Kidney capillary endothelial cell (primary cell): ENCODE data around the gene ZFYVE28.

Source experiments
- DNase-seq: peaks from one replicate; pipeline ENCODE4 v3.0.0-alpha.2; 2018; ENCODE audit warnings: low spot score

ZFYVE28 gene

DNA sequence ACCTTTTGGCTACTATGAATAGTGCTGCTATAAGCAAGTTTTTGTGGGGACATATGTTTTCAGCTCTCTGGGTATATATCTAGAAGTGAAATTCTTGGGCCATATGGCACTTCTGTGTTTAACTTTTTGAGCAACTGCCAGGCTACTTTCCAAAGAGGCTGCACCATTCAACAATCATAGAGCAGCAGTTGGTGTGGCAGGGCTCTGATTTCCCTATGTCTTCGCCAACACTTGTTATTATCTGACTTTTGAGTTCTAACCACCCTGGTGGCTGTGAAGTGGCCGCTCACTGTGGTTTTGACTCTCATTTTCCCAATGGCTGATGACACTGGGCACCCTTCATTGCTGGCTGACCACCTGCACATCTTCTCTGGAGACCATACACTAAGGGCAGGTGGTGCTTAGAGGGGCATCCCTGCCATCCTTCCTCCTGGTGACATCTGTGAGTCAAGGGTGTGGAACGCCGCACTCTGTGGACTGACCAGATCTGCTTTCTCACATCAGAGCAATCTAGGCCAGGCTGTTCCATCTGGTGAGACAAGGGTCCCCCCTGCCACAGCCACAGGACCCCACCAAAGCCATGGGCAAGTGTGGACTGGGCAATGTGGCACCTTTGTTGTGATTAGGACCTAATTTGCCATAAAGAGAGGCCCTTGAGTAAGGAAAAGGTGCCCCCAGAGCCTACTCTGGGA lies 49.6 kb downstream of the ZFYVE28 start:
- DNase-seq, result no peak

DNA sequence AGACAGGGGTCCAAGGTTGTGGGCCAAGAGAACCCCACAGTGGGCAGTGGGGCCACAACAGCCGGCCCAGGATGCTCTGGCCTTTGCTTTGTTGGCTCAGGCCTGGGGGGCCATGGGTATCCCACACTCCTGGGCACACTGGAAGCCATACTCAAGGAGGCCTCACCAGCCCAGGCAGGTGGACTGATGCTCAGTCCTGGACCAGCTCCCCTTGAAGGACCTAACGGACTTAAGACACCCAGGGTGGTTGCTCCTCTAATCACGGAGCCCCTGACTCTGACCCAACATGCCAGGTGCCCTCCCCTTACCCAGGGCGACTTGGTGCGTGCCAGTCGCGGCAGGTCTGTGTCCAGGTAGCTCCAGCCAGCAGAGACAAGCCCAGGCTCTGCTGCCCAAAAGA lies 50.8 kb downstream of the ZFYVE28 start:
- no peak for DNase-seq

DNA sequence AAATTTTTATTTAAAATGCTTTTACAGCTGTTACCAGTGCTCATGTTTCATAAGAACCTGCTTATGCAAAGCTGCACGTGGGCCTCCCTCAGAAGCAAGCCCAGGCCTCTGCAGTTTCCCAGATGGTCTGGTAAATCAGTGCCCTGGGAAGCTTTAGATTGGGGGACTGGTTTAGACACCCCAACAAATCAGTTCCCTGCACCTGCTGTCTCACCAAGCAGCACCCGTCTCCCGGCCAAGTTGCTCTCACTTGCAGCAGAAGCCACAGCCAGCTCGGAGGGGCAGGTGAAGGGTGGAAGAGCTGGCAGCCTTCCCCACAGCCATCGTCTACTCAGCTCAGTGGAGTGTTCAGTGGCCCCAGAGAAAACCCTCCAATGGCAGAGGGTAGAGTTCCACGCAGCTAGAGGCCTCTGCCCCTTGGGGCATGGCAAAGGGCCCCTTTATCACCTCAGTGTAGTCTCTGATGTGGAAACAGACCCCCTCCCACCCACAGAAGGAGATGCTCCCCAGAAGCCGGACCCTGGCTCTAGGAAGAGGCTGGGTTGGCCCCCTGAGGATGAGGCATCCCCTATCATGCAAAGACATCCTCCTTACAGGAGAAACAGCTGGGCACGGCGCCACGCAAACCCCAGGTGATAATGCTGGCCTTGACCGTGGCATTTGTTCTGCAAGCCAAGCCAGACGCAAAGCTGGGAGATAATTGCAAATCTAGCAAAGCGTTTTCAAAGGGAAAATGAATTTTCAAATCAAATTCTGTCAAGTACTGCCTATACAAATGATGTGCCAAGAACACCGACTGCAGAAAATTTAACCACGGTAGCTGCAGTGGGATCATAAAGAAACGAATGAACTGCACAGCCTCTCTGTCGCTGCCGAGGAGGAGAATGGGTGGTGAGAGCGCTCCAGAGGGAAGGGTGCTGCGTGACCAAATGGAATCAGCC lies 51.9 kb downstream of the ZFYVE28 start:
- no peak for DNase-seq

DNA sequence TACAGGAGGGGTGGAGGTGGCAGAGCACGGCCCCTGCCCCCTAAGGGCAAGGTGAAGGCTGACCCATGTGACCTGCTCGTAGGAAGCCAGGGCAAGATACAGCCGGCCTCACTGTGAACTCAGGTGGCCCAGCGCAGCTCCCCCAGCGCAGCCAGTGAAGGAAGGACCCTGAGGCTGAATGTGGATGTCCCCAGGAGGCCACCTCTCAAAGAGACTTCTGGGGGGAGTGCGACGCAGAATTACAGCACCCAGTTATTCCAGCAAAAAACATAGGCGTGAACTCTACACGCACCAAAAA lies 52.6 kb downstream of the ZFYVE28 start:
- no peak for DNase-seq

DNA sequence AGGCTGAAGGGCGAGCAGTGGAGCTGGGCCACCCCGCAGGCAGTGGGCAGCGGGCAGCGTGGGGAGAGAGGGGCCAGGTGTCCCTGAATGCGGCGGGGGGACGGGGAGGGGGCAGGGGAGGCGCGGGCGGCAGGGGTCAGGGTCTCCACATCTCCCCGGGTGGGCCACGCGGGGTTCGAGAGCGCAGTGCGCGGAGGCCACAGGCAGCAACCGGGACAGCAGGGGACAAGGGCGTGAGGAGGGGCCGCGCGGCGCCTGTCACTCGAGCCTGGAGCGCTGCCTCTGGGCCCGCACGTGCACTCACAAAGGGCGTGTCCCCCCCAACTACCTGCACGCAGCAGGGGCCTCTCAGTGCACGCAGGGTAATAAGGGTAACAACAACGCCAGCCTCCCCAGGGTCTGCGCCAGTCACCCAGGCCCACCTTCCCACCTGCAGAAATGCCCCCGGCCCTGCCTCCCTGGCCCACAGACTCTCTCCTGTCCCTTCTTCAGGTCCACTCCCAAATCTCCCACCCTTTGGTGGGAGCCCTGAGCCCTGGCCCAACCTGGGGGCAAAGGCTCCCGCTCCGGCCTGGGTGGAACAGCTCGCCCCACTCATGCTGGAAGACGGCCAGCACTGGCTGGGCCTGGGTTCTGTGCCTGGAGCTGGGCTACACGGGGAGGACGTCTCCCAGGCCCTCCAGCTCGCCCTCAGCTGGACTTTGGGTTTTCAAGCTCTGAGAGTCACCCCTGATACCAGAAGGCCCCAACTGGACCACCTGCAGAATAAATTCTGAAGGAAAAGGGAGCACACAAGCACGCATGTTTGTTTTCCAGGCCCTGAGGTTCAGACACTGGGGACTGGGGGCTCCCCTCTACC lies 53.2 kb downstream of the ZFYVE28 start:
- DNase-seq, result no peak

DNA sequence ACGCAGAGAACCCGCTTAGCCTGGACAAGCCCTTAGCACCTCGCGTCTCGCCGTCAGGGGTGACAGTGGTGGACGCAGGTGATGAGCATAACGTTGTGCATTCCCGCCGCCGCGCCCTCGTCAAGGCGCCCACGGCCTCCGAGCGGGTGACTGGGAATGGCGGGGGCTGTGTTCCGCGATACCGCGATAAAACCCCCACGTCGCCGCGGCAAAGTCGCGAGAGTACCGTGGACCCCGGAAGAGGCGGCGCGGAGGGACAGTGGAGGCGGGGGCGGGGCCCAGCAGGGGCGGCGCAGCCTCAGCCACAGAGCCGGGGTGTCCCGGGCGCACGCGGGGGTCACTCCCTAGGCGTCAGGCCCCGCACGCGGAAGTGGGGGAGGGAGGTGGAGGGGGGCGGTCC lies 53.8 kb downstream of the ZFYVE28 start:
- no peak for DNase-seq

DNA sequence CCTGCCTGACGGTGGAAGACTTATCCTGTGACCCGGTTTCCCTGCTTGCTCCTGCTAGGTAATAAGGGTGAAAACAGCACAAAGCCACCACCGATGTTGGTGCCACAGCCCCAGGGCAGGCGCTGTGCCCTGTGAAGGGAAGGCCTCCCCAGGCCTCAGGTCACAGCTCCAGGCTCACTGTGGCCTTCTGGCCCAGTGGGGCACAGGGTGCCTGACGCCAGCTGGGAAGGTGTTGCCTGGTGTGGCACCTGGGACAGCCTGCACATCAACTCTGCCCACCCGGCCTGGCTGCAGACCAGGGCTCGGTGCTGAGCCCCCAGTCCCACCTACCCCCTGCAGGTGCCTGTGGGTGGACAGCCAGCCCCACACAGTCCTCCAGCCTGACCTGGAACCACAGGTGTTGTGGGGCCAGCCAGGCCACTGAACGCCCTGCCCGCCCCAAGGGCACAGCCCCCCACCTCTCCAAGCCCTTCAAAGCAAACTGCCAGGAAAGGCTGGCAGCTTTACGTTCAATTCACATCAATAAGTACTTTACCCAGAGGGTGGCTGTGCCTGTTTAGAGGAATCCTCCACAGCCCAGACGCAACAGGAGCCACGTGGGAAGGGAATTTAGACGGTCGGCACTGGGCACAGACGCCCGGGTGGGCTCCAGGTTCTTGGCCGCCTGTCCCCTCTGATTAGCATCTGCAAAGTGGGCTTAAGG lies 54.3 kb downstream of the ZFYVE28 start:
- DNase-seq, result no peak

DNA sequence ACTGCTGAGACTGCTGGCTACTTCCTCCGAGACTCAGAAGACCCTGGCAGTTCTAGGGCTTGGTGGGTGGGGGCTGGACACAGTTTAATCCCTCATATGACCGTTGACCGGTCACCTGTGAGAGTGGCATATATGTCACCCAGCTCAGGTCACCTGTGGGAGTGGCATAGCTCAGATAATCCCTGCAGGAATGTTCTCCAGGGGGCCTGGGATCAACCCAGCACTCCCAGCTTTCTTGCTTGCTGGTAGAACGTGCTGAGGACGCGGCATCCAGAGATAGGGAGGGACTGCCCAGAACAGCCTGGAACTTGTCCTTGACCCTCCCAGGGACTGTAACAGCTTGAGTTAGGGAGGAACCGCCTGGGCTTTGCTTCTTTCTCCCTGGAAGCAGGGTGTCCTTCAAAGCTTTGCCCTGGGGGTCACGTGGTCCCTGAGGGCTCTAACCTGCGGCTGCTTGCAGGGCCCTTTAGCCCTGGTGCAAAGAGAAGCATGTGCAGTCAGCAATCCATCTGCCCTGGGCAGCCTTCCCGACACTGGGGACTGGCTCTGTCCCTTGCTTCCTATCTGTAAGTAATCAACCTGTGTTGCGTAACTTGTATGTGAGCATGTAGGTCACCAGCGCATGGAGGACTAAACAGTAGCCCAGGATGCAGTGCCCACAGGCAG lies 55.3 kb downstream of the ZFYVE28 start:
- no peak for DNase-seq

DNA sequence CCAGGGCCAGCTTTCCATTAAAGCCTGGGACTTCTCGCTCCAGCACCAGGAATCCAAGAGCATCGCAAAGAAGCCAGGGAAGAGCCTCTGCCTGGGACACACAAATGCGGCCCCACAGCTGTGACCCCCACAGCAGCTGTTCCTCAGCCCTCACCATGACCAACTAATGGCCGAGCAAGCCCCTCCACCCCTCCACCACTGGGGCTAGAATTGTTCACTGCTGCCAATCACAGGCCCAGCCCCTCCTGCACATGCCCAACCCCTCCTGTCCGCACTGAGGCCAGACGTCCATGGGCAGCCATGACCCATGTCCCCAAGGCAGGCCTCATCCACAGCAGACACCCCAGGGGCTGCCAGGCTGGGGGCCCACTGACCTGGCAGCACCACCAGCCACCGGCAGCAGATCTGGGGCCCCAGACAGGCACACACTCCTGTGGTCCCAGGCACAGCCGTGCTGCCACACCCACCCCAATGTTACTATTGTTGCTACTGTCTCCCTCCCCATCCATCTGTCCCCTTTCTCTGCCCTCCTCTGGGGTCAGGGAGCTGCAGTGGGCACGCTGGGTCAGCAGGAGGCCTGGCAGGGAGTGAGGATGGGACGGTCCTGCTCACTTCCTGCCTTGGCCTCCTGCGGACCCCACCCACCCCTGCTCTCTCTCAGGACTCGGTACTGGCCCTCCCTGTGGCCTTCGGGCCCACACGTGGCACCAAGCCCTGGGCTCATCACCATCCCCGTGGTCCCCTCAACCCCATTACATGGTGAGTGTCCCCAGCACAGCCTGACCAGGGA lies 56.0 kb downstream of the ZFYVE28 start:
- DNase-seq, result no peak

DNA sequence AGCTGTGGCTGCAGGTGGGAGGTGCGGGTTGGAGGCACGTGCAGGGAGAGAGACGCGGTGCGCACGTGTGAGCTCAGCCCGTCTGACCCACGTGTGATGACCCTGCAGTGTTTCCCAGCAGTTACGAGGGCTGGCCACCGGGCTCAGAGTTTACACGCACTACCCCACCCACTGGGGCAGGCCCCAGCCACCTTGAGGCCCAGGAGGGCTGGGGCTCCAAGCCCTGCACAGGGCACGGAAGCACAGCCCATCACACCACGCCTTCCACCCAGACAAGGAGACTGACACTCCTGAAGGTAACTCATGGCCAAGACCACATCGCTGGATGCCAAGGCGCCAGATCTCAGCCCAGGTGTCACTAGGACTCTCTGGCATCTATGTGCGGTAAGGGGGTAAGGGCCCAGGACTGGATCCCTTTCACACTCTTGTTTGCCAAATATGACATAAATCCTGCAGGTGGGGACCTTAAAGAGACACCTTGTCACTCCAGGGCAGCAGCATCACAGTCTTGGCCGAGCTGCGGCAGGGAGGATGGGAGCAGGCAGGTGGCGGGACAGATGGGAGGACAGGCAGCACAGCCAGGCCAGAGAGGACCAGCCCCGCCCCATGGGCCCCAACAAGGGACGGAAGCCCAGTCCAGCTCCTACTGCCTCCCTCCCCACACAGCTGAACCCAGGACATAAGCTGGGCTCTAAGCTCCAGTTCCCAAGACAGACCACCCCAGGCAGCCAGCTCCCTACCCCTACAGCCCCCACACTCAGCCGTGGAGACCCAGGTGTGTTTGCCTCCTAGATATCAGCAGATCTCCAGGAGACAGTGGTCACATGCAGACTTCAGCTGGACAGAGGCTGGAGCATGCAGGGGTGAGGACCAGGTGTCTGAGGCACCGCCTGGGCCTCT lies 56.8 kb downstream of the ZFYVE28 start:
- no peak for DNase-seq

DNA sequence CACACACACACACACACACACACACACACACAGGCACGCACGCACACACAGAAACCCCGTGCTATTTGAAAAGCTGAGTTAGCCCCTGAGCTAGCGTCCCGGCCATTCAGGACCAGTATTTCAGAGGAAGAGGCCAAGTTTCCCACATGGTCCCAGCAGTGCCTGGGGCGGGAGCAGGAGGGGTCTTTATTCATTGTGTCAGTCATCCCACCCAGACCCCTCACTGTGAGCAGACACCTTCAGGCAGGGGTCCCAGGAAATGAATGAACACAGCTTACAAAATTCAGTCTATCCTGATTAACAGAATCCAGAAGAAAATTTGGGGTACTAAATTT lies 58.1 kb downstream of the ZFYVE28 start:
- DNase-seq, result no peak

DNA sequence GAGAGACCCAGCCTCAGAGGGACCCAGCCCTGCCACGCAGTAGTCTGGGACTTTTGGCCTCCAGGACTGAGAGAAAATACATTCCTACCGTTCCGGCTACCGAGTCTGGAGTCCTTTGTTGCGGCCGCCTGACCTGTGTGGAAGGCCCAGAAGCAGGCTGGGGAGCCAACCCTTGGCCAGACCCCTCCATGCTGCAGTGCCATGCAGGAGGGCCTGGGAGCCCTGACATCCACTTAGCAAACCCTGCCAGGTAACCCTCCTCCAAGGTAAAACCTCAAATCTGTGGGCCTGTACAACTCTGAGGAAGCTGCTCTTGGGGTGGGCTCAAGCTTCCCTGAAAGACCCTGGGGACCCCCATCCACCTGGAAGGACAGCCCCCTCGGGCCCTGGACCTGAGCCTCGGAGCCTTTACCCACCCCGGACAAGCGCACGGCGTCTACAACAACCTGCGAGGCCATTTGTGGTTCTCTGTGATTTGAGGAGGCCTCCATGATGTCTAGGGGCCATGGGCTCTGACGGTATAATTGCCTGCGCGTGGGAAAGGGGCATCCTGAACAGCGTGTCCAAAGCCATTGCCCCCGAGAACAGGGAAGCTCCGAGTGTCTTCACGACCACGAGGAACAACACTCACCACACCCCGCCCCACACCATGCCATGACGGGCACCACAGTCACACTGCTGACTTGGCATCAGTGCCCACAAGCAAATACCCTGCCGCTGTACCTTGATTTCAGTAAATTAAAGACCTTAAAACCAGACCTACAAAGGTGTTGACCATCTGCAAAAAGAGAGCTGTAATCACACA lies 58.7 kb downstream of the ZFYVE28 start:
- DNase-seq, result no peak

DNA sequence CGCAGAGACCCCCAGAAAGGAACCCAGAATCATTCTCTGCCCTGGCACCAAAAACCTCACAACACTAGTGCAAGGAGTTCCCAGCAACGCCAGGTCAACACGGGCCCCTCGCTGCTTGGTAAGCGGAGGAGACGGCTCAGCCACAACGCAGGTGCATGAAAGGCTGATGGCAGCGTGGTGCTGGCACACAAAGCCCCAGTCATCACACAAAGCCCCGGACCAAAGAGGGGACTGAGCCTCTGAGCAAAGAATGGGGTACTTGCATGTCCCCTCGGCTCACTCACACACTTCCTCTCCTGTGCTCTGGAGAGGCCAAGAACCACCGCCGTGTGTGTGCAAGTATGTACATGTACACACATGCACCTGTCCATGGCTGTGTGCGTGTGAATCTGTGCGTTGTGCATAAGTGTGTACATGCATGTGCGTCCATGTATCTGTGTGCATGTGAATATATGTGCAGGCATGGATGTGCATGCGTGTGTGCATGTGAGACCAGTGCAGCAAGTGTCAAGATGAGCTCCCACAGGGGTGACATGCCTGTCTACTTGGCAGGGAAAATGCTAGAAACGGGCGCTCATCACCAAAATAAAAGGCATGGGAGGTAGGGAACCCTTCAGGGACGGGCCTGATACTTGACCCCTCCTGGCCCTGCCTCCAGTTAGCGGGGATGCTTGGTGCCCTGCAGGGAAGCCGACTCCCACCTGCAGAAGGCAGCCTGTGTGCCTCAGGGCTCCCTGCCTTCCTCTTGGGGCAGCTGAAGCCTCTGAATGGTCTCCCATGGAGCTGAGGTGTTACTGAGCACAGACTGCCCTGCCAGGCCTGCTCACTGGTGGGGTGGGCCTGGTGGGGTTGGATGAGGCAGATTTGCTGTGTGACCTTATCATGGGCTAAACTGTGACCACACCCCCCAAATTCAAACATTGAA lies 60.4 kb downstream of the ZFYVE28 start:
- DNase-seq, result no peak

DNA sequence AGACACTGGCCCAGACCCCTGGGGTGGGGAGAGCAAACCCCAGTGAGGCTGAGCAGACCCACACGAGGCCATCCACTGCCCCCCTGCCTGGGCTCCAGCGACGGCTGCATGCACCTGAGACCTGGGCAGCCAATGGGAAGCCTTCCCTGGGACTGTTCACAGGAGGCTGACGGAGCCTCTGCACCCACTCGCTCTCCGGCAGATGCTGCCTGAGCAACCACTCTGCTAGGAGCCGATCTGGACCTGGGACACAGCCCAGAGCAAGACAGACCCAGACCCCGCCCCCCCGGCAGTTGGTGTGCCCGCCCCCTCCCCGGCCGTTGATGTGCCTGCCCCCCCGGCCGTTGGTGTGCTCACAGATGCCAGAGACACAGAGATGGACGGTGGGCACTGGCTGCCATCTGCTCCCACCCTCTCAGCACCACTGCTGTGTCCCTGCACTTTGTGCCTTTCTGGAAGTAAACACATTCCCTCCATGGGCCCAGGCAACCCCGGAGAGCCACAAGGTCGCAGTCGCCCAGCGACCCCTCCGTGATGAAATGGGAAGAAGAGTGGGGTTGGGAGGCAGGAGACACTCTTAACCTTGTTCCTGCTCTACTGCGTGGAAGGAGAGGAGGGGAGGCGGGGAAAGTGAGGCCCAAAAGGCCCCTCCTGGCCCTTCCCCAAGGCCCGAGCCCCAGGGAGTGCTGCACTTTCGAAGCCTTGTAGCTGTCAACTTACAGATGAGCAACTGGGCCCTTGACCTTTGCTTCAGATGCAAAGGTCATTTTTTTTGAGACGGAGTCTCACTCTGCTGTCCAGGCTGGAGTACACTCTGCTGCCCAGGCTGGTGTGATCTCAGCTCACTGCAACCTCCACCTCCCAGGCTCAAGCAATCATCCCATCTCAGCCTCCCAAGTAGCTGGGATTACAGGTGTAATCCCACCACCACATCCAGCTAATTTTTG lies 62.0 kb downstream of the ZFYVE28 start:
- no peak for DNase-seq

DNA sequence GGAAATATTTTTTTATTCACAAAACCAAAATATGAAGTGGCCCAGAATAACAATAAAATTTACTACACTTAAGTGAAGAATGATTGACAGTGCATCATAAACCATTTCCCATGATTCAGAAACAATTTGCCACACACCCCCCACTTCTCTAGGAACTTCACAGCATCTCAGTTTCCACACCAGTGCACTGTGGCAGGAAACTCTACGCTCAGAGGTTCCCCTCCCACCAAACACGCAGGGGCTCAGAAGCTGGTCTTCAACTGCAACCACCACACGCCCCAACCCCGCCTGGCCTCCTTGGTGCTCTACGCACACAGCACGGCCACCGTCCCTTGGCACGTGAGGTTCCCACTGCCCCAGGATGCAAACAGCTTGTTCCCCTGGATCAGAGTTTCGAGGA lies 63.7 kb downstream of the ZFYVE28 start:
- no peak for DNase-seq

DNA sequence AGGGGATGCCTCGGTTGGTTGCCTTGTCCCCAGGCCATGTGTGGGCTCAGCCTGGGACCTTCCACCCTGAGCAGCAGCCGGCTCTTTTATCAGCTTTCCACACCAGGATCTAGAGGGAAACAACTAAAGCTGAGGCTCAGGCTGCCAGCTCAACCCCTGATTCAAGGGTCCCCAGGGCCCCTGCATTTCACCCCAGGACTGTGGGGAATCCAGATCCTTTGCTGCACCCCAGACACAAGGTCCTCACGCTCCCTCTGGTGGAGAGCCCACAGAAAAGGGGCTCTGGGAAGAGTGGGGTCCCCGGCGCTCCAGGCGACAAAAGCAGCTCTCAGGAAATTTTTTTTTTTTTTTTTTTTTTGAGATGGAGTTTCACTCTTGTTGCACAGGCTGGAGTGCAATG lies 64.3 kb downstream of the ZFYVE28 start:
- DNase-seq, result no peak
